IMR-90 (cell line): ENCODE measurements around the gene KIF16B. TPM values are rescaled to one million over a fixed set of nuclear protein-coding genes. Genes with fewer than 3 reads are reported as not detected.
A peak's percentile ranks its signal among the peaks of the same experiment; 100 is the strongest.

Source experiments
- ATAC-seq: fragments of 200-7000 bp; cut with Tn5 transposase; 2 replicates; pipeline ENCODE4 v1.9.1; 2020; ENCODE audit warnings: low read depth, mild to moderate bottlenecking, moderate library complexity
- BruUV-seq: library from RNA; stranded (reverse); fragments of 400-500 nt; replicated peaks from 2 replicates; lab custom pipeline; 2021; lab: Mats Ljungman, UMichigan
- CTCF ChIA-PET: fragments of 300-600 bp; formaldehyde crosslinking; extraction: SDS; loops from one replicate; lab custom pipeline; 2021; ENCODE audit warnings: antibody characterized with exemption; lab: Yijun Ruan, JAX
- POLR2A ChIA-PET: fragments of 300-600 bp; sonication (Branson Sonifier 250); formaldehyde crosslinking; loops from one replicate; lab custom pipeline; 2022; ENCODE audit warnings: antibody characterized with exemption; ENCODE audit not compliant: unreplicated experiment; lab: Charles Lee
- DNase-seq: peaks from one replicate; pipeline ENCODE4 v3.0.0; 2013
- H2AFZ ChIP-seq: replicated peaks from 2 replicates; pipeline ENCODE3; 2013; ENCODE audit warnings: low read length, mild to moderate bottlenecking; ENCODE audit not compliant: poor library complexity
- H2AK5ac ChIP-seq: 2 replicates; pipeline ENCODE4 v1.6.1; 2013; ENCODE audit warnings: low read depth, low read length, inconsistent platforms
- H2AK9ac ChIP-seq: replicated peaks from 2 replicates; pipeline ENCODE3; 2013; ENCODE audit warnings: mild to moderate bottlenecking, low read depth, low read length, moderate library complexity; ENCODE audit not compliant: poor library complexity
- H2BK120ac ChIP-seq: 2 replicates; pipeline ENCODE4 v1.6.1; 2013; ENCODE audit warnings: low read depth, low read length, inconsistent platforms
- H2BK15ac ChIP-seq: 3 replicates; pipeline ENCODE4 v1.6.1; 2013; ENCODE audit warnings: low read depth, low read length, inconsistent platforms
- H2BK20ac ChIP-seq: 2 replicates; pipeline ENCODE4 v1.6.1; 2013; ENCODE audit warnings: low read depth, mild to moderate bottlenecking, inconsistent platforms, low read length, moderate library complexity
- H2BK5ac ChIP-seq: 2 replicates; pipeline ENCODE4 v1.6.1; 2013; ENCODE audit warnings: mild to moderate bottlenecking, low read depth, low read length, inconsistent platforms; ENCODE audit not compliant: poor library complexity, severe bottlenecking
- H3K14ac ChIP-seq: replicated peaks from 2 replicates; pipeline ENCODE4 v1.6.1; 2013; ENCODE audit warnings: low read depth, low read length, inconsistent platforms
- H3K18ac ChIP-seq: 2 replicates; pipeline ENCODE4 v1.6.1; 2013; ENCODE audit warnings: low read depth, low read length, control low read depth
- H3K23ac ChIP-seq: 2 replicates; pipeline ENCODE4 v1.6.1; 2013; ENCODE audit warnings: low read depth, low read length, inconsistent platforms
- H3K27ac ChIP-seq: 2 replicates; pipeline ENCODE4 v1.5.1; 2013; ENCODE audit warnings: mild to moderate bottlenecking, control low read depth, low read length; ENCODE audit not compliant: insufficient read depth
- H3K27me3 ChIP-seq: 2 replicates; pipeline ENCODE4 v1.6.1; 2013; ENCODE audit warnings: low read length; ENCODE audit not compliant: control insufficient read depth, insufficient read depth
- H3K36me3 ChIP-seq: 2 replicates; pipeline ENCODE4 v1.6.1; 2013; ENCODE audit warnings: low read length, mixed read lengths; ENCODE audit not compliant: control insufficient read depth, insufficient read depth
- H3K4ac ChIP-seq: 2 replicates; pipeline ENCODE4 v1.6.1; 2013; ENCODE audit warnings: low read depth, low read length, inconsistent platforms
- H3K4me1 ChIP-seq: 2 replicates; pipeline ENCODE4 v1.6.1; 2013; ENCODE audit warnings: low read length, mixed read lengths; ENCODE audit not compliant: control insufficient read depth, insufficient read depth
- H3K4me2 ChIP-seq: 2 replicates; pipeline ENCODE4 v1.6.1; 2013; ENCODE audit warnings: low read depth, mild to moderate bottlenecking, control low read depth, low read length, moderate library complexity
- H3K4me3 ChIP-seq: 2 replicates; pipeline ENCODE4 v1.5.1; 2013; ENCODE audit warnings: low read depth, mild to moderate bottlenecking, control low read depth, low read length, moderate library complexity; ENCODE audit not compliant: insufficient read depth
- H3K56ac ChIP-seq: 2 replicates; pipeline ENCODE4 v1.6.1; 2013; ENCODE audit warnings: low read length, inconsistent platforms; ENCODE audit not compliant: insufficient read depth; ENCODE audit errors: extremely low read depth
- H3K79me1 ChIP-seq, 2 experiments: 2 replicates each; pipeline ENCODE4 v1.6.1; 2013; ENCODE audit warnings: low read length in 2 of 2, inconsistent platforms in 1 of 2, low read depth in 1 of 2
- H3K9ac ChIP-seq: 2 replicates; pipeline ENCODE4 v1.6.1; 2013; ENCODE audit warnings: low read depth, low read length, control low read depth
- H3K9me1 ChIP-seq: 2 replicates; pipeline ENCODE4 v1.6.1; 2013; ENCODE audit warnings: low read length, inconsistent platforms; ENCODE audit not compliant: insufficient read depth
- H3K9me3 ChIP-seq: 2 replicates; pipeline ENCODE4 v1.6.1; 2013; ENCODE audit warnings: low read length; ENCODE audit not compliant: control insufficient read depth, insufficient read depth
- H4K20me1 ChIP-seq: 2 replicates; pipeline ENCODE4 v1.6.1; 2013; ENCODE audit warnings: low read length, inconsistent platforms; ENCODE audit not compliant: insufficient read depth
- H4K5ac ChIP-seq: 2 replicates; pipeline ENCODE4 v1.6.1; 2013; ENCODE audit warnings: mild to moderate bottlenecking, low read depth, low read length, control low read depth
- H4K8ac ChIP-seq, 2 experiments: 2 replicates each; pipeline ENCODE4 v1.6.1; 2013; ENCODE audit warnings: low read depth in 2 of 2, low read length in 2 of 2, control low read depth in 1 of 2, inconsistent platforms in 1 of 2
- H4K91ac ChIP-seq: 2 replicates; pipeline ENCODE4 v1.6.1; 2013; ENCODE audit warnings: low read depth, low read length, inconsistent platforms; ENCODE audit not compliant: insufficient read depth
- BHLHE40 ChIP-seq: fragments of 150-350 bp; IDR thresholded peaks from 2 replicates; pipeline ENCODE4 v1.6.1; 2016; ENCODE audit warnings: mild to moderate bottlenecking, low read depth, low read length
- CEBPB ChIP-seq: IDR thresholded peaks from 2 replicates; pipeline ENCODE4 v1.6.1; 2012; ENCODE audit warnings: low read depth, low read length, improper control_type of control experiment
- FOS ChIP-seq: fragments of 150-350 bp; IDR thresholded peaks from 2 replicates; pipeline ENCODE4 v1.6.1; 2016; ENCODE audit warnings: low read depth, low read length
- MAZ ChIP-seq: IDR thresholded peaks from 2 replicates; pipeline ENCODE4 v1.6.1; 2012; ENCODE audit warnings: low read depth, mild to moderate bottlenecking, low read length, improper control_type of control experiment, moderate library complexity, borderline replicate concordance
- POLR2A ChIP-seq: IDR thresholded peaks from 2 replicates; pipeline ENCODE4 v1.6.1; 2012; ENCODE audit warnings: mild to moderate bottlenecking, low read depth, low read length
- RFX5 ChIP-seq: IDR thresholded peaks from 2 replicates; pipeline ENCODE4 v1.8.0; 2012; ENCODE audit warnings: low read depth, mild to moderate bottlenecking, low read length, moderate library complexity
- SMC3 ChIP-seq: fragments of 150-350 bp; IDR thresholded peaks from 2 replicates; pipeline ENCODE4 v1.6.1; 2016; ENCODE audit warnings: low read depth, mild to moderate bottlenecking, antibody characterized with exemption, low read length, moderate library complexity
- WGBS, 2 experiments: methylation state at CpG; one replicate each; pipeline versions ENCODE4 v1.1.5 to v1.1.7; 2013; ENCODE audit warnings: missing lambda C conversion rate in 2 of 2; ENCODE audit not compliant: insufficient read length in 1 of 2; ENCODE audit errors: extremely low coverage in 2 of 2; 5-methylcytosine and 5-hydroxymethylcytosine counted together
- dilution Hi-C: fragments of 300-500 bp; cut with HindIII; formaldehyde crosslinking; loops from one replicate; pipeline ENCODE4 v1.14.3; 2018; ENCODE audit warnings: low sequenced_read_pairs; ENCODE audit not compliant: unreplicated experiment
- in situ Hi-C: fragments of 300-500 bp; cut with MboI; formaldehyde crosslinking; loops from 3 replicates; pipeline ENCODE4 v1.14.3; 2019; ENCODE audit warnings: low sequenced_read_pairs, inconsistent platforms, mixed read lengths
- intact Hi-C: fragments of 100-400 bp; cut with micrococcal nuclease; formaldehyde crosslinking; loops from 2 replicates; pipeline ENCODE4 v1.10.0; 2022
- polyA plus RNA-seq, 3 experiments: library from polyadenylated mRNA; depleted of rRNA; stranded (reverse); fragments of >200 nt; gene quantifications; 2 replicates each; pipeline ENCODE4 v1.2.3, GENCODE V29; 2012; ENCODE audit warnings: low replicate concordance in 1 of 3
- total RNA-seq: library from RNA; depleted of rRNA; stranded (reverse); fragments of >200 nt; gene quantifications from 2 replicates; pipeline ENCODE4 v1.2.3, GENCODE V29; 2012
- TF ChIP-seq, protein P1 (sequence below): fragments of 150-350 bp; IDR thresholded peaks from 2 replicates; pipeline ENCODE4 v1.6.1; 2016; ENCODE audit warnings: low read depth, mild to moderate bottlenecking, low read length, moderate library complexity, borderline replicate concordance
- TF ChIP-seq, protein P2 (sequence below): conservative IDR thresholded peaks from 2 replicates; pipeline ENCODE4 v1.5.1; 2012; ENCODE audit warnings: mild to moderate bottlenecking, low read depth, low read length, improper control_type of control experiment
- TF ChIP-seq, protein P3 (sequence below): fragments of 150-350 bp; IDR thresholded peaks from 2 replicates; pipeline ENCODE4 v1.6.1; 2017; ENCODE audit warnings: mild to moderate bottlenecking, antibody characterized with exemption, low read length, low read depth

The KIF16B gene
- total and polyA plus RNA-seq, 2 of the 4 experiments (the other 2 are of a cell fraction): 4.7 to 10.0 TPM

DNA sequence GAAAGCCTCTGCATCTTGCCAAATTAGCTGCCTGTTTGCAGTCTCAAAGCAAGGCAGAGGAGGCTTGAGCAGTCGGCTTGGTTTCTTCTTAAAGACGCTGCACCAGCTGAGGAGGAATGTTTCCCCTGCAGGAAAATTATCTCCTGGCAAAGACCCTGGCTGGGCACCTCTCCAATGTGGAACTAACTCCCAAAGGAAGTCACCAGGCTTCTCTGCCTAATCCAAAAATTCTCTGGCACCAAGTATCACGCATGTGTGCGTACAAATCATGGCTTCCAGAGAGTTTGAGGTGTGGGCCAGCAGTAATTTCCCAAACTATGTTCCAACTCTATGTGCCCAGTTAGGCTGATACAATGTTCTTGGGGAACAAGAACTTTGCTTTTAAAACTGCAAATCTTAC, 176.2 kb downstream of the KIF16B start:
- no peak overlapping the region for H2AK5ac ChIP-seq
- H2BK20ac ChIP-seq: no peak overlapping the region
- TF ChIP-seq POLR2A (no peak), MAZ (no peak), CEBPB (no peak), FOS (no peak), BHLHE40 (no peak), RFX5 (no peak), SMC3 (no peak)
- TF ChIP-seq, protein P1, sequence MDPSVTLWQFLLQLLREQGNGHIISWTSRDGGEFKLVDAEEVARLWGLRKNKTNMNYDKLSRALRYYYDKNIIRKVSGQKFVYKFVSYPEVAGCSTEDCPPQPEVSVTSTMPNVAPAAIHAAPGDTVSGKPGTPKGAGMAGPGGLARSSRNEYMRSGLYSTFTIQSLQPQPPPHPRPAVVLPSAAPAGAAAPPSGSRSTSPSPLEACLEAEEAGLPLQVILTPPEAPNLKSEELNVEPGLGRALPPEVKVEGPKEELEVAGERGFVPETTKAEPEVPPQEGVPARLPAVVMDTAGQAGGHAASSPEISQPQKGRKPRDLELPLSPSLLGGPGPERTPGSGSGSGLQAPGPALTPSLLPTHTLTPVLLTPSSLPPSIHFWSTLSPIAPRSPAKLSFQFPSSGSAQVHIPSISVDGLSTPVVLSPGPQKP: no peak
- TF ChIP-seq, protein P2, sequence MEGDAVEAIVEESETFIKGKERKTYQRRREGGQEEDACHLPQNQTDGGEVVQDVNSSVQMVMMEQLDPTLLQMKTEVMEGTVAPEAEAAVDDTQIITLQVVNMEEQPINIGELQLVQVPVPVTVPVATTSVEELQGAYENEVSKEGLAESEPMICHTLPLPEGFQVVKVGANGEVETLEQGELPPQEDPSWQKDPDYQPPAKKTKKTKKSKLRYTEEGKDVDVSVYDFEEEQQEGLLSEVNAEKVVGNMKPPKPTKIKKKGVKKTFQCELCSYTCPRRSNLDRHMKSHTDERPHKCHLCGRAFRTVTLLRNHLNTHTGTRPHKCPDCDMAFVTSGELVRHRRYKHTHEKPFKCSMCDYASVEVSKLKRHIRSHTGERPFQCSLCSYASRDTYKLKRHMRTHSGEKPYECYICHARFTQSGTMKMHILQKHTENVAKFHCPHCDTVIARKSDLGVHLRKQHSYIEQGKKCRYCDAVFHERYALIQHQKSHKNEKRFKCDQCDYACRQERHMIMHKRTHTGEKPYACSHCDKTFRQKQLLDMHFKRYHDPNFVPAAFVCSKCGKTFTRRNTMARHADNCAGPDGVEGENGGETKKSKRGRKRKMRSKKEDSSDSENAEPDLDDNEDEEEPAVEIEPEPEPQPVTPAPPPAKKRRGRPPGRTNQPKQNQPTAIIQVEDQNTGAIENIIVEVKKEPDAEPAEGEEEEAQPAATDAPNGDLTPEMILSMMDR: no peak
- TF ChIP-seq, protein P3, sequence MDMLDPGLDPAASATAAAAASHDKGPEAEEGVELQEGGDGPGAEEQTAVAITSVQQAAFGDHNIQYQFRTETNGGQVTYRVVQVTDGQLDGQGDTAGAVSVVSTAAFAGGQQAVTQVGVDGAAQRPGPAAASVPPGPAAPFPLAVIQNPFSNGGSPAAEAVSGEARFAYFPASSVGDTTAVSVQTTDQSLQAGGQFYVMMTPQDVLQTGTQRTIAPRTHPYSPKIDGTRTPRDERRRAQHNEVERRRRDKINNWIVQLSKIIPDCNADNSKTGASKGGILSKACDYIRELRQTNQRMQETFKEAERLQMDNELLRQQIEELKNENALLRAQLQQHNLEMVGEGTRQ: no peak
- H3K4me1 ChIP-seq: no peaks in the 10 kb centered on the region
- H3K18ac ChIP-seq: no peak overlapping the region
- H2BK120ac ChIP-seq: no peak overlapping the region
- H3K27me3 ChIP-seq: no peaks in the 10 kb centered on the region
- no peaks in the 10 kb centered on the region for H3K9me3 ChIP-seq
- no peak overlapping the region for H3K9ac ChIP-seq
- H3K56ac ChIP-seq: no peak overlapping the region
- ChIA-PET POLR2A (no interaction called here), CTCF (no interaction called here)
- dilution Hi-C loops (no loop called here), in situ Hi-C loops (no loop called here), intact Hi-C loops (no loop called here)
- no peak overlapping the region for H2BK5ac ChIP-seq
- peaks cover 4% of the 10 kb centered on the region; the same call in 1 of the 2 replicates for H3K36me3 ChIP-seq
- H2BK15ac ChIP-seq: no peak overlapping the region
- H4K5ac ChIP-seq: no peak overlapping the region
- no peak overlapping the region for H4K8ac ChIP-seq
- no peaks in the 10 kb centered on the region for H3K9me1 ChIP-seq
- no peak for DNase-seq
- WGBS, 2 experiments: 20% methylated on average over 1 of the region's 4 CpGs; no CpG with 5 or more reads in 1 of the 2 experiments
- no TSS peak for BruUV-seq
- no peaks in the 10 kb centered on the region for H4K20me1 ChIP-seq
- no peaks in the 10 kb centered on the region for H3K79me1 ChIP-seq
- H3K23ac ChIP-seq: no peak overlapping the region
- no peak overlapping the region for H3K4ac ChIP-seq
- ATAC-seq: peak; percentile 29; the same call in 1 of the 2 replicates
- H2AK9ac ChIP-seq: no peak overlapping the region
- H3K27ac ChIP-seq: no peak overlapping the region
- no peak overlapping the region for H2AFZ ChIP-seq
- H3K14ac ChIP-seq: no peak overlapping the region
- no peak overlapping the region for H3K4me2 ChIP-seq
- H3K4me3 ChIP-seq: no peak overlapping the region
- no peak overlapping the region for H4K91ac ChIP-seq
